Liver (tissue), 9 donors: ENCODE data around the gene GTPBP6. TPM values are rescaled to one million over a fixed set of nuclear protein-coding genes. Genes with fewer than 3 reads are reported as not detected.

Experiments
- DNase-seq: peaks from one replicate; pipeline ENCODE4 v3.0.0-alpha.2; 2017; ENCODE audit warnings: low spot score
- H3K27ac ChIP-seq, 2 donors: one replicate each; pipeline ENCODE4 v1.7.0; 2013; ENCODE audit warnings: inconsistent platforms in 2 of 2, low read length in 2 of 2, control low read depth in 1 of 2, low read depth in 1 of 2, mild to moderate bottlenecking in 1 of 2
- H3K27me3 ChIP-seq, 4 donors: one replicate each; pipeline versions ENCODE4 v1.6.1 to v1.7.0; 2013; ENCODE audit warnings: low read length in 3 of 4, inconsistent platforms in 1 of 4, mild to moderate bottlenecking in 1 of 4, moderate library complexity in 1 of 4; ENCODE audit not compliant: control insufficient read depth in 4 of 4, insufficient read depth in 4 of 4
- H3K36me3 ChIP-seq, 4 donors: one replicate each; pipeline versions ENCODE4 v1.6.1 to v1.7.0; 2013; ENCODE audit warnings: low read length in 3 of 4, mild to moderate bottlenecking in 3 of 4, low read depth in 1 of 4, moderate library complexity in 1 of 4; ENCODE audit not compliant: control insufficient read depth in 4 of 4, insufficient read depth in 3 of 4
- H3K4me1 ChIP-seq, 4 donors: one replicate each; pipeline versions ENCODE4 v1.6.1 to v1.7.0; 2013; ENCODE audit warnings: low read length in 3 of 4, mild to moderate bottlenecking in 3 of 4, moderate library complexity in 1 of 4; ENCODE audit not compliant: control insufficient read depth in 4 of 4, insufficient read depth in 4 of 4
- H3K4me3 ChIP-seq, 3 donors: one replicate each; pipeline versions ENCODE4 v1.6.1 to v1.7.0; 2013; ENCODE audit warnings: low read length in 3 of 3, control low read depth in 1 of 3, low read depth in 1 of 3, mild to moderate bottlenecking in 1 of 3
- H3K9ac ChIP-seq, 2 donors: one replicate each; pipeline ENCODE4 v1.7.0; 2013; ENCODE audit warnings: low read length in 2 of 2, mild to moderate bottlenecking in 2 of 2, moderate library complexity in 2 of 2, control low read depth in 1 of 2, low read depth in 1 of 2
- H3K9me3 ChIP-seq, 4 donors: one replicate each; pipeline versions ENCODE4 v1.6.1 to v1.7.0; 2013; ENCODE audit warnings: low read length in 3 of 4; ENCODE audit not compliant: control insufficient read depth in 4 of 4
- ATF3 ChIP-seq: IDR thresholded peaks from 2 replicates; pipeline ENCODE4 v1.6.1; 2016; ENCODE audit warnings: antibody characterized with exemption
- EGR1 ChIP-seq, 2 donors: IDR thresholded peaks; 2 replicates each; pipeline ENCODE4 v1.6.1; 2016 to 2018; ENCODE audit warnings: antibody characterized with exemption in 2 of 2, low read depth in 2 of 2
- GABPA ChIP-seq, 2 donors: IDR thresholded peaks in 1 of 2; conservative IDR thresholded peaks in 1 of 2; 2 replicates each; pipeline ENCODE4 v1.6.1; 2016; ENCODE audit warnings: antibody characterized with exemption in 2 of 2, mild to moderate bottlenecking in 1 of 2, moderate library complexity in 1 of 2
- HNF4A ChIP-seq, 2 donors: conservative IDR thresholded peaks; 2 replicates each; pipeline ENCODE4 v1.6.1; 2016; ENCODE audit warnings: antibody characterized with exemption in 2 of 2, mild to moderate bottlenecking in 2 of 2
- JUND ChIP-seq, 2 donors: IDR thresholded peaks; 2 replicates each; pipeline ENCODE4 v1.6.1; 2016; ENCODE audit warnings: antibody characterized with exemption in 2 of 2
- RAD21 ChIP-seq, 2 donors: IDR thresholded peaks; 2 replicates each; pipeline ENCODE4 v1.6.1; 2016; ENCODE audit warnings: antibody characterized with exemption in 2 of 2, mild to moderate bottlenecking in 2 of 2
- REST ChIP-seq: IDR thresholded peaks from 2 replicates; pipeline ENCODE4 v1.6.1; 2016; ENCODE audit warnings: antibody characterized with exemption, mild to moderate bottlenecking
- RXRA ChIP-seq, 2 donors: IDR thresholded peaks; 2 replicates each; pipeline ENCODE4 v1.6.1; 2017 to 2018; ENCODE audit warnings: antibody characterized with exemption in 2 of 2, mild to moderate bottlenecking in 1 of 2
- SP1 ChIP-seq: IDR thresholded peaks from 2 replicates; pipeline ENCODE4 v1.6.1; 2018; ENCODE audit warnings: antibody characterized with exemption, mild to moderate bottlenecking
- TAF1 ChIP-seq: conservative IDR thresholded peaks from 2 replicates; pipeline ENCODE4 v1.6.1; 2016; ENCODE audit warnings: antibody characterized with exemption, mild to moderate bottlenecking
- YY1 ChIP-seq: IDR thresholded peaks from 2 replicates; pipeline ENCODE4 v1.6.1; 2016; ENCODE audit warnings: antibody characterized with exemption, mild to moderate bottlenecking
- ZBTB33 ChIP-seq: IDR thresholded peaks from 2 replicates; pipeline ENCODE4 v1.6.1; 2016; ENCODE audit warnings: antibody characterized with exemption
- WGBS: extraction: QIAGEN DNeasy Blood & Tissue Kit; methylation state at CpG from one replicate; pipeline ENCODE4 v1.1.7; 2013; 5-methylcytosine and 5-hydroxymethylcytosine counted together
- polyA plus RNA-seq, 2 donors: library from polyadenylated mRNA; stranded (reverse) in 1 of 2; unstranded in 1 of 2; fragments of 200-250 nt in 1 of 2; fragments of >200 nt in 1 of 2; fragmentation: Nextera tagmentation in 1 of 2; extraction: Ambion mirVana in 1 of 2; gene quantifications; one replicate each; pipeline versions ENCODE4 v1.2.1 to v1.2.3, GENCODE V29; 2013 to 2015
- total RNA-seq, 2 donors: library from RNA; depleted of rRNA; stranded (reverse); fragments of >200 nt; gene quantifications; one replicate each; pipeline ENCODE4 v1.2.3, GENCODE V29; 2014
- TF ChIP-seq, protein P1 (sequence below): fragments of 150-350 bp; IDR thresholded peaks from 2 replicates; pipeline ENCODE4 v1.5.1; 2017; ENCODE audit warnings: improper control_type of control experiment, low read depth, low read length; ENCODE audit not compliant: missing input control
- donor health status: healthy.
- donor health status: healthy.
- donor health status: healthy.
- donor health status: healthy.
- donor health status: healthy.

Gene GTPBP6
- total and polyA plus RNA-seq, 4 donors: 11.3 to 29.2 (median 16.6) TPM

GRCh38 chrX:362351-362750, 43.8 kb upstream of the GTPBP6 start:
- Histone ChIP-seq H3K27me3 (no peaks in the 10 kb centered on the region), H3K4me1 (no peaks in the 10 kb centered on the region), H3K9ac (no peak overlapping the region), H3K36me3 (peaks cover 0 to 14% (median 3%) of the 10 kb centered on the region in 4 donors), H3K9me3 (peaks cover 0 to 6% (median 1%) of the 10 kb centered on the region in 4 donors), H3K27ac (no peak overlapping the region), H3K4me3 (no peak overlapping the region)
- WGBS: 98% methylated on average over 13 of the region's 13 CpGs
- TF ChIP-seq REST: no peak
- TF ChIP-seq RXRA (IDR thresholded peaks at IDR 0.05): no peak
- TF ChIP-seq EGR1 (IDR thresholded peaks at IDR 0.05; ENCODE audit: low read depth in 2 of 2): no peak
- TF ChIP-seq HNF4A (conservative IDR thresholded peaks at IDR 0.05): no peak
- no peak for TF ChIP-seq YY1
- no peak for TF ChIP-seq GABPA (IDR thresholded peaks at IDR 0.05 in 1 of 2, conservative IDR thresholded peaks at IDR 0.05 in 1 of 2)
- TF ChIP-seq, protein P1, sequence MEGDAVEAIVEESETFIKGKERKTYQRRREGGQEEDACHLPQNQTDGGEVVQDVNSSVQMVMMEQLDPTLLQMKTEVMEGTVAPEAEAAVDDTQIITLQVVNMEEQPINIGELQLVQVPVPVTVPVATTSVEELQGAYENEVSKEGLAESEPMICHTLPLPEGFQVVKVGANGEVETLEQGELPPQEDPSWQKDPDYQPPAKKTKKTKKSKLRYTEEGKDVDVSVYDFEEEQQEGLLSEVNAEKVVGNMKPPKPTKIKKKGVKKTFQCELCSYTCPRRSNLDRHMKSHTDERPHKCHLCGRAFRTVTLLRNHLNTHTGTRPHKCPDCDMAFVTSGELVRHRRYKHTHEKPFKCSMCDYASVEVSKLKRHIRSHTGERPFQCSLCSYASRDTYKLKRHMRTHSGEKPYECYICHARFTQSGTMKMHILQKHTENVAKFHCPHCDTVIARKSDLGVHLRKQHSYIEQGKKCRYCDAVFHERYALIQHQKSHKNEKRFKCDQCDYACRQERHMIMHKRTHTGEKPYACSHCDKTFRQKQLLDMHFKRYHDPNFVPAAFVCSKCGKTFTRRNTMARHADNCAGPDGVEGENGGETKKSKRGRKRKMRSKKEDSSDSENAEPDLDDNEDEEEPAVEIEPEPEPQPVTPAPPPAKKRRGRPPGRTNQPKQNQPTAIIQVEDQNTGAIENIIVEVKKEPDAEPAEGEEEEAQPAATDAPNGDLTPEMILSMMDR: no peak
- no peak for TF ChIP-seq TAF1
- DNase-seq: no peak

- no peak for DNase-seq
- TF ChIP-seq REST: no peak
- TF ChIP-seq YY1: no peak
- no peak for TF ChIP-seq ATF3
- TF ChIP-seq JUND (IDR thresholded peaks at IDR 0.05): no peak
- no peak for TF ChIP-seq SP1
- TF ChIP-seq ZBTB33: no peak
- no peak for TF ChIP-seq RAD21 (IDR thresholded peaks at IDR 0.05)
- Histone ChIP-seq H3K27ac (no peak overlapping the region), H3K4me1 (no peaks in the 10 kb centered on the region), H3K4me3 (peak overlapping the region in 1 of 3 donors; percentile 11), H3K9ac (no peak overlapping the region), H3K36me3 (peaks cover 0 to 14% (median 3%) of the 10 kb centered on the region in 4 donors), H3K27me3 (no peaks in the 10 kb centered on the region), H3K9me3 (peaks cover 0 to 6% (median 1%) of the 10 kb centered on the region in 4 donors)
- 98% methylated on average over 54 of the region's 54 CpGs for WGBS
Measured at GRCh38 chrX:361231-362145, 42.9 kb upstream of the GTPBP6 start.
